GM19035 (cell line): ENCODE measurements around the gene MUC2.

Experiments
- ATAC-seq: cut with Tn5 transposase; IDR thresholded peaks from one replicate; pipeline ENCODE4 v1.9.1; 2021; ENCODE audit not compliant: unreplicated experiment

The MUC2 gene

GRCh38 chr11:1118755-1119603, 44.3 kb downstream of the MUC2 start:
- ATAC-seq = no peak

GRCh38 chr11:1119604-1120146, 45.0 kb downstream of the MUC2 start:
- ATAC-seq = no peak

GRCh38 chr11:1120532-1121330, 46.1 kb downstream of the MUC2 start:
- no peak for ATAC-seq

- no peak for ATAC-seq
Measured at GRCh38 chr11:1121331-1121812, 46.7 kb downstream of the MUC2 start.

GRCh38 chr11:1121813-1122663, 47.4 kb downstream of the MUC2 start:
- ATAC-seq = no peak

- no peak for ATAC-seq
Measured at GRCh38 chr11:1122664-1123002, 48.0 kb downstream of the MUC2 start.

- ATAC-seq = no peak
Measured at GRCh38 chr11:1123970-1124369, 49.3 kb downstream of the MUC2 start.
